CD4-positive, alpha-beta T cell (primary cell): ENCODE results near the gene ZNF804B. TPM values are rescaled to one million over a fixed set of nuclear protein-coding genes. Genes with fewer than 3 reads are reported as not detected.

Source experiments
- ATAC-seq: fragments of 200-7000 bp; cut with Tn5 transposase; one replicate; pipeline ENCODE4 v1.10.0; 2022; ENCODE audit warnings: mild to moderate bottlenecking; ENCODE audit not compliant: poor library complexity
- CTCF ChIA-PET: fragments of 350-600 bp; sonication (Branson Sonifier 250); formaldehyde crosslinking; loops from one replicate; lab custom pipeline; 2021; ENCODE audit warnings: antibody characterized with exemption, inconsistent platforms; lab: Charles Lee
- POLR2A ChIA-PET: fragments of 350-600 bp; sonication (Branson Sonifier 250); formaldehyde crosslinking; loops from one replicate; lab custom pipeline; 2021; ENCODE audit warnings: antibody characterized with exemption, inconsistent platforms; lab: Charles Lee
- DNase-seq, 14 experiments: peaks; one replicate each; pipeline ENCODE4 v3.0.0-alpha.2; 2013 to 2020; ENCODE audit warnings: mixed read lengths in 2 of 14
- H3K27ac ChIP-seq, 2 donors: one replicate each; pipeline versions ENCODE4 v1.5.1 to v1.7.0; 2013; ENCODE audit warnings: low read length in 2 of 2, low read depth in 1 of 2, mild to moderate bottlenecking in 1 of 2
- H3K27me3 ChIP-seq, 2 experiments: 1 replicate in 1 of 2; 2 replicates in 1 of 2; pipeline versions ENCODE4 v1.6.1 to v1.7.0; 2013; ENCODE audit warnings: low read length in 2 of 2, control low read depth in 1 of 2, mild to moderate bottlenecking in 1 of 2, moderate library complexity in 1 of 2; ENCODE audit not compliant: insufficient read depth in 2 of 2, control insufficient read depth in 1 of 2
- H3K36me3 ChIP-seq: one replicate; pipeline ENCODE4 v1.6.1; 2013; ENCODE audit warnings: low read length, control low read depth; ENCODE audit not compliant: insufficient read depth
- H3K4me1 ChIP-seq: one replicate; pipeline ENCODE4 v1.6.1; 2013; ENCODE audit warnings: low read length, control low read depth; ENCODE audit not compliant: insufficient read depth
- H3K4me3 ChIP-seq: one replicate; pipeline ENCODE4 v1.5.1; 2013; ENCODE audit warnings: mild to moderate bottlenecking, low read length, moderate library complexity
- H3K9me3 ChIP-seq, 2 experiments: 1 replicate in 1 of 2; 2 replicates in 1 of 2; pipeline versions ENCODE4 v1.6.1 to v1.7.0; 2013; ENCODE audit warnings: low read length in 2 of 2, mild to moderate bottlenecking in 2 of 2, control low read depth in 1 of 2, moderate library complexity in 1 of 2; ENCODE audit not compliant: control insufficient read depth in 1 of 2, insufficient read depth in 1 of 2
- H3K27ac Mint-ChIP-seq: one replicate; pipeline ENCODE4 v1.8.0; 2020; ENCODE audit warnings: mixed read lengths
- H3K27me3 Mint-ChIP-seq: one replicate; pipeline ENCODE4 v1.8.0; 2021; ENCODE audit warnings: mixed read lengths
- H3K36me3 Mint-ChIP-seq: one replicate; pipeline ENCODE4 v1.8.0; 2021; ENCODE audit warnings: low read depth, mixed read lengths
- H3K4me1 Mint-ChIP-seq: one replicate; pipeline ENCODE4 v1.8.0; 2021; ENCODE audit warnings: low read depth, mixed read lengths
- H3K4me3 Mint-ChIP-seq: one replicate; pipeline ENCODE4 v1.8.0; 2020; ENCODE audit warnings: mild to moderate bottlenecking, mixed read lengths
- H3K9me3 Mint-ChIP-seq: one replicate; pipeline ENCODE4 v1.8.0; 2020; ENCODE audit warnings: mixed read lengths
- CTCF ChIP-seq: fragments of 200-600 bp; IDR thresholded peaks from one replicate; pipeline ENCODE4 v1.8.0; 2022; ENCODE audit warnings: antibody characterized with exemption, mild to moderate bottlenecking
- intact Hi-C, 2 experiments: fragments of 100-400 bp; cut with DNase I in 1 of 2; cut with micrococcal nuclease in 1 of 2; formaldehyde crosslinking; loops; one replicate each; pipeline versions ENCODE4 v1.15.1 to v1.9.0; 2023 to 2025; cut with DNase I, micrococcal nuclease
- total RNA-seq, 174 experiments: library from RNA in 2 of 174; stranded (reverse) in 2 of 174; gene quantifications; one replicate each; pipeline ENCODE4 v1.2.3 and lab custom pipeline; 2021 to 2026

Gene ZNF804B
- total RNA-seq, 2 experiments from 2014 or later = not detected

GRCh38 chr7:89182116-89182515 lies 422.6 kb downstream of the ZNF804B start:
- Mint-ChIP-seq H3K36me3 (no peaks in the 10 kb centered on the region), H3K9me3 (peaks cover 2% of the 10 kb centered on the region), H3K27ac (no peak overlapping the region), H3K27me3 (no peaks in the 10 kb centered on the region), H3K4me3 (no peak overlapping the region), H3K4me1 (no peaks in the 10 kb centered on the region)
- Histone ChIP-seq H3K9me3 (peaks cover 3 to 4% of the 10 kb centered on the region in 2 experiments), H3K4me3 (no peak overlapping the region), H3K27ac (no peak overlapping the region), H3K36me3 (no peaks in the 10 kb centered on the region), H3K4me1 (no peaks in the 10 kb centered on the region), H3K27me3 (no peaks in the 10 kb centered on the region)
- POLR2A ChIA-PET = no interaction called here
- DNase-seq = no peak
- CTCF ChIA-PET = no interaction called here
- intact Hi-C loops = no loop called here
- TF ChIP-seq CTCF = no peak
- ATAC-seq = no peak

GRCh38 chr7:89183712-89184111 lies 424.2 kb downstream of the ZNF804B start:
- H3K9me3 ChIP-seq = peaks cover 0 to 3% of the 10 kb centered on the region in 2 experiments
- H3K4me1 ChIP-seq = no peaks in the 10 kb centered on the region
- Mint-ChIP-seq H3K4me3 (no peak overlapping the region), H3K36me3 (no peaks in the 10 kb centered on the region), H3K4me1 (no peaks in the 10 kb centered on the region), H3K27ac (no peak overlapping the region), H3K27me3 (no peaks in the 10 kb centered on the region), H3K9me3 (peaks cover 2% of the 10 kb centered on the region)
- POLR2A ChIA-PET = no interaction called here
- no peaks in the 10 kb centered on the region for H3K36me3 ChIP-seq
- no peak overlapping the region for H3K27ac ChIP-seq
- TF ChIP-seq CTCF = no peak
- ATAC-seq (no peak), DNase-seq (no peak)
- H3K4me3 ChIP-seq = no peak overlapping the region
- no peaks in the 10 kb centered on the region for H3K27me3 ChIP-seq
- intact Hi-C loops = no loop called here
- CTCF ChIA-PET = no interaction called here

GRCh38 chr7:89200758-89201157 lies 441.3 kb downstream of the ZNF804B start:
- ATAC-seq = no peak
- no peak overlapping the region for H3K27ac Mint-ChIP-seq
- Histone ChIP-seq H3K27ac (no peak overlapping the region), H3K27me3 (no peaks in the 10 kb centered on the region), H3K9me3 (no peaks in the 10 kb centered on the region), H3K4me1 (no peaks in the 10 kb centered on the region), H3K4me3 (no peak overlapping the region), H3K36me3 (no peaks in the 10 kb centered on the region)
- no peak for DNase-seq
- POLR2A ChIA-PET = no interaction called here
- H3K27me3 Mint-ChIP-seq = no peaks in the 10 kb centered on the region
- CTCF ChIA-PET = no interaction called here
- H3K36me3 Mint-ChIP-seq = no peaks in the 10 kb centered on the region
- TF ChIP-seq CTCF = no peak
- intact Hi-C loops = no loop called here
- H3K9me3 Mint-ChIP-seq = no peaks in the 10 kb centered on the region
- H3K4me1 Mint-ChIP-seq = no peaks in the 10 kb centered on the region
- H3K4me3 Mint-ChIP-seq = no peak overlapping the region
